GM21367 (cell line): ENCODE data around the gene FADS6.

Experiments
- ATAC-seq: cut with Tn5 transposase; IDR thresholded peaks from one replicate; pipeline ENCODE4 v1.9.1; 2021; ENCODE audit not compliant: unreplicated experiment

The FADS6 gene

DNA sequence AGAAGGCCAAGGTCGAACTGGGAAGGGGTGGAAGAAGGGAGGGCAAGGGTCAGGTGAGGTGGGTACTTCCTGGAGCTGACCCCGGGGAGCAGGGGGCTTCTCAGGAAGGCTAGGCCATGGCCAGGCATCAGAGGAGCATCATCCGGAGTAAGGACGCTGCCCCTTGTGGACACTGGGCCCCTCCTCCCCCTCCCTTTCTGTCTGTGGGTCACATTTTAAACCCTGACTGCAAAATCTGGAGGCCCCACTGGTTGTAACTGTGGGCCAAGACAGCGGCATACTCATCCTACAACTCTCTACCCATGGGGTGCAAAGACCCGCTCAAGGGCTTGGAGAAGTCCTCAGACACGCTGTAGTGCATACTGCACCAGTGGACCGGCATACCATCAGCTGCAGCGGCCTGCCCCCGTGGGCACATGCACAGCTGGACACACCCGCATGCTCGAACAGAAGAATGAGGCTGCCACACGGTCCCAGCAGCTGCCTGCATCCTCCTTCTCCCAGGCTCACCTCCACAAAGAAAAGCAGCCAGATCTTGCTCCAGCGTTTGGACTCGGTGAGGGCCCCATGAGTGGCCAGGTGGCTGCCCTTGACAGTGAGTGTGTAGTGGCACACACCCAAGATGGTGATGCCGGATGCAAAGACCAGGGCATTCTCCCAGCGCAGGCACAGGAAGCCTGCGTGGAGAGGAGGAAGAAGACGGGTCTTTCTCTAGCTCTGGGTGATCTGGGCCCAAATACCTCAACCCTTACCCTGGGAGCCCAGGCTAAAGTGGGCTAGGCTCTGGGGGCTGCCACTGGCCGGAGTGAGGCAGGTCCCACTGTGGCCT, 1.2 kb downstream of the FADS6 start:
- ATAC-seq = no peak

DNA sequence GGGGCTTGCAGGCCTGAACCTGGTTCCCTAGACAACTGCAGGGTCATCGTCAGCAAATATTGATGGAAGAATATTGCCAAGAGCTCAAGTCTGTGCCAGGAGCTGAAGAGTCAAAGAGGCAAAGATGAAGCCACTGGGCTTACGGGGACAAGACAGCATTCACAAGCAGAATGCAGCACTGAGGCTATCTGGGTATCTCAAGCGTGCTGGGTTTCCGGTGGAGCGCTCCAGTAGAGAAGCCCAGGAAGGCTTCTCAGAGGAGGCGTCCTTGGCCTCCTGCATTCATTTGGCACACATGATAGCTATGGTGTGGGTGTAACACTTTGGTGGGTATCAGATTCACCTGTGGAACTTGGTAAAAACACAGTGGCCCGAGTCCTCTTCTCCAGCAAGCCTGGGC, 2.9 kb downstream of the FADS6 start:
- no peak for ATAC-seq

DNA sequence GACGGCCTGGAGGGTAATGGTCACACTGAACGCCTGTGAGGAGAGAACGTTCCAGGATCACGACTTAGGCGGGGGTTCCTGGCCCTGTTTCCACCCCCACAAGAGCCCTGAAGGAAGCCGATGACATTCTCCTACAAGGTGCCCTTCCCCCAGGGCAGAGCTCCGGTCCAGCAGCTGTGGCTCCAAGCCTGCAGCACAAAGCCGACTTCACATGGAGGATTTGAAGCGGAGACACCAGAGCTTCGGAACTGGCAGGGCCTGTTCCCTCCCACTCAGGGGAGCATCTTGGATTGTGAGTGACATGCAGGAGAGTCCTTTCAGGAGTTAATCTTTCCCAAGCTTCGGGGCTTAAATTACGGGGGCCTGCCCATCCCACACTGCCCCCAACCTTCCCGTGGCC, 5.0 kb downstream of the FADS6 start:
- ATAC-seq = no peak

DNA sequence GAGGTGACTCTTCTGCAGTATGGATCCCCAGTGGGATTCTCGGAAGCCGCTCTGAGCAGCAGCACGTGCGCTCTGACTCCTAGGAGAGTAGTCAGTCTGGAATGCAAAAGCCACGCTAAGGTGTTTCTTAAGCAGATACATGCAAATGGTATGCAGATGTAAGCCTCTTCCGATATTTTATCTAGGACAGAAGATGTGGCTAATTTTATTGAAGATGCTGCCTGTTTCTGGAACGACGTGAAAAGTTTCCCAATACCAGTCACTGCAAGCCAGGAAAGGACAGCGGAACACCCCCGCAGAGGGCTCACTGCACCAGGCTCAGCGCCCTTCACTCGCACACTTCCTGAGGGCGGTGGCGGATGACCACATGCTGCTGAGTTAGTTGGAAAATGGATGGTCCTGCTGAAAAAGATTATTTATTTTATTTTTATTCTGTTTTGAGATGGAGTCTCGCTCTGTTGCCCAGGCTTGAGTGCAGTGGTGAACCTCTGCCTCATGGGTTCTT, 10.1 kb downstream of the FADS6 start:
- ATAC-seq = no peak

DNA sequence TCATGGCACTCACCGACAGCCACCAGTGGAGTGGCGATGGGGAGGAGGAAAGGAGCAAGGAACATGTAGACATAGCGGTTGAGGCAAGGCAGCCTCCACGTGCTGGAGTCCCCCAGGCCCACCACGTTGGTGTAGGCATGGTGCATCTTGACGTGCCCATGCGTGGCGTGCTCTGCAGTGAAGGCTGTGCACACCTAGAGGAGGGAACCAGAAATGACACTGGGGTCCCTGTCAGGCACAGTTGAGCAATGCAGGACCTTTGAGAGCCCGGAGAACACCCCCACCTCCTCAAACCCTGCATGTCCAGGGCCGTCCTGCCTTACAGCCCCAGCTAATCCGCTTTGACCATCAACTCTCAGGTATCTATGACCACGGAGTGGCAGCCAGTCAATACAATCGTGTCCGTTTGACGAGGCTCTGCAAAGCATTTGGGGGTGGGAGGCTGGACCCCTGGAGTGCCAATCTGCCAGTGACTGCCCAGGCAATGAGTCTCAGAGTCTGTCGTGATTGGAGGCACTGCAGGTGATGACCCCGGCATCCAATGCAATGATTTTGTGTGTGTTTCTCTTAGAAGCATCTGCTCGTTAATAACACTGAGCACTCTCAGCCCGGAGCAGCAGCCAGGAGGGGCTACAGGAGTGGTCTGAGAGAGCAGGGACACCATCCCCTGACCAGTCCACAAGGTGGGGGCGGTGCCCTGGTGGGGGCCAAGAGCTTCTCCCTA, 10.8 kb downstream of the FADS6 start:
- no peak for ATAC-seq

DNA sequence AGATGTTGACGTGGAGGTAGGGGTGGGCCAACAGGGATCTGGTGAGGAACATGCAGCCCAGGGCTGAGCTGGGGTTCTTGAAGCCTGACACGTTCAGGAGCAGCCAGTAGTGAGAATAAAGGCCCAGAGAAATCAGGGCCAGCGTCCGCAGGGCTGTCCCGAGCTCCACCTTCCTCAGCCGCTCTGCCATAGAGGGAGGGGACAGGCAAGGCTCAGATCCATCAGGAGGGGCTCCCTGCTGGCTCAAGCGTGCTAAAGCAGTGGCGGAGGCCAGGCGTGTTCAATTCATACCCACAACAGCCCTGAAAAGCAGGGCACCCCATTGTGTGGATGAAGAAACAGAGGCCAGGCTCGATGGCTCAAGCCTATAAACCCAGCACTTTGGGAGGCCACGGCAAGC, 12.4 kb downstream of the FADS6 start:
- no peak for ATAC-seq

DNA sequence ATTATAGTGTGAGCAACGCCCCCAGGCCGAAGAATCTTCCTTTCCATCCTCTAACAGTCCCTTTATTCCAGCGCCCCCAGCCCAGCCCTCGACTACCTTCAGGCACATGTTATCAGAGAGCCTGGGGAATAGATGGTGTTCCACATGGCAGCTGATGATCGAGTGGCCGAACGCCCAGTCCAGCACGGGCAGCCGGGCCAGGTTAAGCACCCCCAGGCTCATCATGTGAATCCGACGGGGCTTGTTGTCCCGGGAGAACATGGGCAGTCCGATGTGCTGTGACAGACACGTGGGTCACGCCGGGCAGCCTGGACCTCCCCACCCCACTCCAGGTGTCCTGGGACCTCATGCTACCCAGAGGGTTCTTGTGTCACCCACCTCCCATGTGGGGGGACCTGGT, 14.1 kb downstream of the FADS6 start:
- no peak for ATAC-seq

DNA sequence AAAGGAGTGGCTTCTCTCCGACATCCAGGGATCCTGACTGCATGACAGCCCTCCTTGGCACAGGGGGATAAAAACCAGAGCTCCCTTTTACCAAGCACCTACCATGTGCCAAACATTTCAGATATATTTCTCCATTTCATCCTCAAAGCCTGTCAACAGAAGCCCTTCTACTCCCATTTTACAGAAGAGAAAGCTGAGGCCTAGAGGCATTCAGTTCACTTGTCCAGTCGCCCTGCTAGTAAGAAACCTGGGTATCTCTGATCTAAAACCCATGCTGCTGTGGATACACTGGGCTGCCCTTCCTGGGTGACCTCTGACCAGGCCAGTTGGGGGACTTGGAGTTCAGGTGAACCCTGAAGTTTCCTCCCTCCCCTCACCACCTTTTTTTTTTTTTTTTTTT, 14.8 kb downstream of the FADS6 start:
- ATAC-seq = no peak

DNA sequence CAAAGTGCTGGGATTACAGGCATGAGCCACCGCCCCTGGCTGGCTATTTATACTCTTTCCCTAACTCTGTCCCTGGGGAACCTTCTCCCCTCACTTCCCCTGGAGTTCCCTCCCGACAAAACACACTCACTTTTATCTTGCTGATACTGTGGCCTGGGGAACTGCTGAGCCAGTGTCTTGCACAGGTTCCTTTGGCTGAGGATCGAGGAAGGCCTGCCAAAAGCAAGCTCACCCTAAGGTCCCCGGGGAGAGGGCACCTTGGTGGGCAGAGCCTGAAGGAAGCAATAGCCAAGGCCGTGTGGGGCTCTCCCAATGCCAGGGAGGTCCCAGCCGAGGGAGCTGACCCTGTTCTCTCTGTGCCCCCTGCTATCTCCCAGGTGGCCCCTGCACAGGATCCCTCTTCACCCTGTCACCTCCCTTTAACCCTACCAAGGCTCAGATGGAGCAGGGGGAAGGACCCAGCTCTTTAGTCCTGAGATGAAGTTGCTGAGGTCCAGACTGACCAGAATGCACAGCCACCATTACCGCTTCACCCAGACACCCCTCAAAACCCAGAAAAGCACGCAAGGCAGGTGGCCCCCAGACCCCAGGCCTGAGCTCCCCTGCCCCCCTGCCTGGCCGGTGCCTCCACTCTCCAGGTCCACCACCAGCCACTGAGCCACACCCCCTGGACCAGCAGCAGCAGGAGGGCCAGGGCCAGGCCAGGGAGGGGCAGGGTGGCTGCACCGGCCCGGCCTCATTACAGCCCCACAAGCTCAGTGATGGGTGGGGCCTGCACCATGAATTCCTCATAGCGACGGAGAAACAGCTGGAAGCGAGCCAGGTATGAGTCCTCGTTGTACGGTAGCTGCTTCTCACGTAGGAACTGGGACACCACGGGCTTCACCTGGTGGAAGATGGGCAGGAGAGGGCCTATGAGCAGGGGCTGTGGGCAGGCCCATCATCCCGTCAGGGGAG, 15.6 kb downstream of the FADS6 start:
- ATAC-seq = no peak

DNA sequence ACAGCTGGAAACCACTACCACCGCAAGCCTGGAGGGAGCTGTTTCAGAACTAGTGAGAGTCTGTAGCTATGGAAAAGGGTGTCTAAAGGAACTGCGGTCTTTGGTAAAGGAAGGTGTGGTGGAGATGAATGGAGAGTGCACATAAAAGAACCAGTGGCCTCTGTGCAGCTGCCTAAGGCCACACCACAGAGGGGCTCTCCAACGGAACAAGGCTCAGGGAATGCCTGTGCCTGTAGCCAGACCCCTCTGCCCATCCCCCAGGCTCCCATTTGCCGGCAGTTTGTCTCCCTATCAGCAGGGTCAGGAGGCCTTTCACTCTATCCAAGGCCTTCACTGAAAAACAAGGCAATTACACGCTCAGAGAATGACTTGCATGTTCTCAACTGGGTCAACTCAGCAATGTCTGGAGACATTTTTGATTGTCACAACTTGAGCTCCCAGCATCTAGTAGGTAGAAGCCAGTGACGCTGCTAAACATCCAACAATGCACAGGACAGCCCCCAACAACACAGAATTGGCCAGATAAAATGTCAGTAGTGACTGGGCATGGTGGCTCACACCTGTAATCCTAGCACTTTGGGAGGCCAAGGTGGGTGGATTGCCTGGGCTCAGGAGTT, 17.3 kb downstream of the FADS6 start:
- no peak for ATAC-seq

DNA sequence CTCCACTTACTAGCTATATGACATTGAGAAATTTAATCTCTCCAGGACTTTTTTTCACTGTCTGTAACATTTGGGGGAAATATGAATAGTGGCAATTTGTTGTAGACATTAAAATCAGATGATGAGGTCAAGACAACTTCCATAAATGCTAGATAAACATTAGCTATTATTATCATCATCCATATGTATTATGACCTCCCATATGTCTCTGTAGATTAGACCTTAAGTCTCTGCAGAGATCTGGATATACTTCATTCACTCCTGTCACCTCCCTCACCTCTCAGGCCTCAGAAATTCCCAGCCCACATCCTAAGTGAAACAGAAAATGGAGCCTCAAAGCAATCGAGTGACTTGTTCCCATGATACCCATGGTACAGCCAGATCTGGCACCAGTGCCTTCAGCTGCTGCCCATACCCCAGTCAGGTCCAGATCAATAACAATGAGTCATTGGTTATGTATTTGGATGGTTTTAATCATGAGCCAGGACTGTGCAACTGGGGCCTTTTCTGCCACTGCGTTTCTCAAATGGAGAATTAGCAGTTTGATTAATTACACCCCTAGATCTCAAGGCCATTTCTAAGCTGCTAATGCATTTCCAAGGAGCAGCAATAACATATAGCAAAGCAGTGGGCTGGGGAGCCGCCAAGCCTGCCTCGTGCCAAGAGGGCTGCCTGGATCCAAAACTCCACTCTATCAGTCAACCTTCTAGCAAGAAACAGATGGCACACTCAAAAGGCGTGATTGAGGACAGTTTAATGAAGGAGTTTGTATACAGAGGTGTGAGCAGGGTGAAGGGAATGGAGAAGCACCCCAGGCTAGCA, 18.1 kb downstream of the FADS6 start:
- no peak for ATAC-seq

DNA sequence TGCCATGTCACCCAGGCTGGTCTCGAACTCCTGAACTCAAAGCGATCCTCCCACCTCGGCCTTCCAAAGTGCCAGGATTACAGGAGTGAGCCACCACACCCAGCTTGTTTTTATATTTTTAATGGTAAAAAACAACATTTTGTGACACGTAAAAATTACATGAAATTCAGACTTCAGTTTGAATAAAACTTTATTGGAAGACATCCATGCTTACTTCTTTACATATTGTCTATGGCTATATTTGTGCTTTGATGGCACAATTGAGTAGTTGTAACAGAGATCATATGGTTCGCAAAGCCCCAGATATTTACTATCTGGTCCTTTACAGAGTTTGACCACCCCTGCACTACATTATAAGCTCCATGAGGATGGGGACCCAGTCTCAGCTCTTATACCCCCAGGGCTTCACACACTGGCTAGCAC, 18.8 kb downstream of the FADS6 start:
- no peak for ATAC-seq

DNA sequence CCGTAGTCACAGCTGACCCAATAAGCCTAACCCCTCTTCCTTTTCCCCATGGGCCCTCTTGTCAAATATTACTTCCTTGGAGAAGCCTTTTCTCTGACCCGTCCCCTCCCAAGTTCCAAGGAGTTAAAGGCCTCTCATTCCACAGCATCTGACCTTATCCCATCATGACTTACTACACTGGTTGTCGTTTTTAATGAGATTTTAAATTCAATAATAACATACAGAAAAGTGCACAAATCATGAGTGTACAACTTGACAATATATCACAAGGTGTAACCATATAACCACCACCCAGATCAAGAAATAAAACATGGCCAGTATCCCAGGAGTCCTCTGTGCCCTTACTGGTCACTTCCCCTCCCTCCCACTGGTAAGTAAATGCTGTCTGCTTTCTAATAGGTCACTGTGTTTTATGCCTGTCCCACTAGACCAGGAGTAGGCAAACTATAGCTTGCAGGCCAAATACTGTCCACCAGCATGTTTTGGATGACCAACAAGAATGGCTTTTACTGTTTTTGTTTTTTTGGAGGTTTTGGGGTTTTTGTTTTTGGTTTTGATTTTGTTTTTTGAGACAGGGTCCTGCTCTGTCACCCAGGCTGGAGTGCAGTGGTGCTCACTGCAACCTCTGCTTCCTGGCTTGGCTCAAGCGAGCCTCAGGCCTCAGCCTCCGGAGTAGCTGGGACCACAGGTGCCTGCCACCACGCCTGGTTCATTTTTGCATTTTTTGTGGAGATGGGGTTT, 19.4 kb downstream of the FADS6 start:
- ATAC-seq = no peak

DNA sequence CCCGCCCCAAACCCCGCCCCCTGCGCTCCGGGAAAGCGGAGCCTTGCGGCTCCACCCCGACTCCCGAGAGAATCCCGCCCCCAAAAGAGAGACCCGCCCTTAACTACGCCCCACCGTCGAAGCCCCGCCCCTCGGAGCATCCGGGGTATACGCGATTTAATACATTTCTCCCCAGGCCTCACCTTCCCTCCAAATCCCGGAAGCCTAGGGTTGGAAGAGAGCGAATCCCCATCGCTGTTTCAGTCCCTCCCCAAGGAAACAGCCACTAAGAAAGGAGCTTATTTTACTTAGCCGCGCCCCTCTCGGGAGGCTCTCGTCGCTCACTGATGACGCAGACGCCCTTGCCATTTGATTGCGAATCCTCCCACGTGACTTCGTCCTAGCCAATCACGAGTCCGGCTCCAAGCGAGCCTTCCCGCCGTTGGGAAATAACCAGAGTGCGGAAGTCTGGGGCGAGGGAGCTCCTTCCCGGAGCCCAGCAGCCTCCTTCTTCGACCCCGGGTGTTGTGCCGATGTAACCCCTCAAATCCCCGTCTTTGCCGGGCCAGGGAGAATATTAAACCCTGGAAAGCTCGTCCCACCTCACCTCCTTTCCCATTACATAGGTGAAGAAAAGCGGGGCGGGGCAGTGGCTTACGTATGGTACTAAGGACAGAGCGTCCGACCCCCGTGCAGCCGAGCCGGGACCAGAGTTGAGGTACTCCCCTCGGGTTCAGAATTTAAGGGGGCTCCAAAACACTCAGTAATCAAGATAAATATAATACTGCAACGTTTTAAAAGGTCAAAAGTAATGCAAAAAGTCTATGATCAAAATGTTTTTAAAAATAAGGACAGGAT, 20.2 kb downstream of the FADS6 start:
- peak; percentile 79 for ATAC-seq

DNA sequence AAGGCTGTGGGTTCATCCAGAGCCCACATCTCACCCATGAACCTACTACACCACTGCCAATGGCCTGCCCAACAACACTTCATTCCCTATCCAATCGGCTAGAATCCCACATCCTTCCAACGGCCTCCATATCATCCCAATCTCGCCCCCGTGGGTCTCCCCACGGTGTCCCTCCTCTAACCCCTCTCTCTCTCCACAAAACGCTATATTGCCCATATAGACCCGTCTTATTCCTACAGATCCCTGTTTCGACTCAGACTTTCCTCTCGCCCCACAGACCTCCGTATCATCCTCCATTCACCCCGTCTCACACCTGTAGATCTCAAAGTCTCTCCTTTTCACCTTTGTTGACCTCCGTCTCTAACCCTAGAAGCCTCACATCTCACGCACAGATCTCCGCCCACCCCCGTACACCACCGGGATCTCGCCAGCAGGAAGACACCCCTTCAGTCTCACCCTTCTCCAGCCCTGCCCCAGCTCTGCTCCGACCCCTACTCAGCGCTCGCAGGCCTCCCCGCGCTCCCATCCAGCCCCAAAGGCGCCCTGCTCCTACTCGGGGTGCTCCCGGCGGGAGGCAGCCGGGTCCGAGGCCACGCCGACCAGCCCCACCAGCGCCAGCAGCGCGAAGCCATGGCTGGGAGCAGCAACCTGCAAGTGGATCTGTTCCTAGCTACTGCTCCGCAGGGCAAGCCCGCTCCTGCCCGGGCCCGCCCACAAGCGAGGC, 21.0 kb downstream of the FADS6 start, which contains the start of gene FDXR:
Gene FDXR (minus strand): TSS at position 682 of the 724 bp plus-strand sequence. CDS start 50 bp downstream, at position 632.
- peak; percentile 10 for ATAC-seq

DNA sequence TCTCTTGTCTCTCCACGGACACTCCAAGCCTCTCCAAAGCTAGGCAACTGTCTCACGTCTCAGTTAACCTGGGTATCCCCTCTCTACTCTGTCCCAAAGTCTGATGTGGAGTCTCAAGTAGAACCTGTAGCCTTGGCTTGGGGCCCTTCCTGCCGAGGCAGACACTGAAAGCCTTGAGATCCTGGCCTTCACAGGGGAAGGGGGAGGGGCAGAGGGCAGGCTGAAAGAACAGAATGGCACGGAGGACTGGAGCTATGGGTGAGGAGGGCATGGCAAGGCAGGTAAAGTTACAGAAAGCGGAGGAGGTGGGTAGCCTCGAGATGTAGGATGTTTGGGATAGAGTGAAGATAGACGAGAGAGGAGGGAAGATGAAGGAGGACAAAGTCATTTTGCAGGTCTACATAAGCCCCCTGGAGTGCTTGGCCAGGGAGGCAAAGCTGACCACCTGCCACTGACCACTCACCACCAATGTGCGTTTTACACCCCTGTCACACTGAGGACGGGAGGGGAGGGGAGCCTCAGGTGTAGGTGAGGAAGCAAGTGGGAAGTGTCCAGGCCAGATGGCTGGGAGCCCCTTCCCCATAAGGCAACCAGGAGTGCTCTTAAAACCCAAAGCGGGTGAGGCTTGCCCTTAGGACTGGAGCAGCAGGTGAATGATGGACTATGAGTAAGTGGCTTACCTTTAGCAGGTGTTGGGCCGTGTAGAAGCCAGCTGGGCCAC, 21.9 kb downstream of the FADS6 start:
- ATAC-seq = no peak

DNA sequence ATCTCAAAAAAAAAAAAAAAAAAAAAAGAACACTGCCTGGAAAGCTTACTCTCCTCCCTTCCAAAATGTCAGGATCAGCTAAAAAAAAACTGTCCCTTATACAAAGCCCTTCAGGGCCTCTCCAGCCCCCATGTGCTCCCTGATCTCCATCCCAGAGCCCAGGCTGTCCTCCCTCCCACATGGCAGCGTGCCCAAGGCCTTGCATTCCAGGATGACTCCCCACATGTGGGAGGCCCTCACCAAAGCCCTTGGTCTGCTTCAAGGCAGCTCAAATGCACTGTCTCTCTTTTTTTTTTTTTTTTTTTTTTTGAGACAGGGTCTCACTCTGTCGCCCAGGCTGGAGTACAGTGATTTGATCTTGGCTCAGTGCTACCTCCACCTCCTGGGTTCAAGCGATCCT, 22.9 kb downstream of the FADS6 start:
- no peak for ATAC-seq
